MCF 10A (cell line): ENCODE data around the gene LDLRAP1. TPM values are rescaled to one million over a fixed set of nuclear protein-coding genes. Genes with fewer than 3 reads are reported as not detected.
A peak's percentile ranks its signal among the peaks of the same experiment; 100 is the strongest.

Experiments
- BruUV-seq: library from RNA; stranded (reverse); fragments of 400-500 nt; replicated peaks from 2 replicates; lab custom pipeline; 2021; lab: Mats Ljungman, UMichigan
- CTCF ChIA-PET: fragments of 300-600 bp; sonication (Branson Sonifier 250); formaldehyde crosslinking; extraction: SDS; loops from one replicate; lab custom pipeline; 2021; ENCODE audit warnings: antibody characterized with exemption, inconsistent platforms; lab: Yijun Ruan, JAX
- POLR2A ChIA-PET: fragments of 300-600, 350-650 bp; sonication (Branson Sonifier 250); formaldehyde crosslinking; extraction: SDS; loops from one replicate; lab custom pipeline; 2020; ENCODE audit warnings: antibody characterized with exemption, inconsistent platforms; lab: Yijun Ruan, JAX
- DNase-seq: peaks from one replicate; pipeline ENCODE4 v3.0.0-alpha.2; 2018; ENCODE audit not compliant: unreplicated experiment
- H3K27ac Mint-ChIP-seq: one replicate; pipeline ENCODE4 v1.8.0; 2022; ENCODE audit warnings: mild to moderate bottlenecking, low read depth, mixed read lengths; ENCODE audit not compliant: unreplicated experiment
- H3K27me3 Mint-ChIP-seq: one replicate; pipeline ENCODE4 v1.8.0; 2022; ENCODE audit warnings: mixed read lengths; ENCODE audit not compliant: insufficient read depth, unreplicated experiment
- H3K36me3 Mint-ChIP-seq: one replicate; pipeline ENCODE4 v1.8.0; 2022; ENCODE audit warnings: mild to moderate bottlenecking, moderate library complexity, mixed read lengths; ENCODE audit not compliant: insufficient read depth, unreplicated experiment
- H3K4me1 Mint-ChIP-seq: one replicate; pipeline ENCODE4 v1.8.0; 2022; ENCODE audit warnings: mixed read lengths; ENCODE audit not compliant: insufficient read depth, unreplicated experiment
- H3K4me3 Mint-ChIP-seq: one replicate; pipeline ENCODE4 v1.8.0; 2022; ENCODE audit warnings: mild to moderate bottlenecking, moderate library complexity, mixed read lengths; ENCODE audit not compliant: unreplicated experiment
- H3K9me3 Mint-ChIP-seq: one replicate; pipeline ENCODE4 v1.8.0; 2022; ENCODE audit warnings: mixed read lengths; ENCODE audit not compliant: unreplicated experiment
- CTCF ChIP-seq: fragments of 200-600 bp; IDR thresholded peaks from one replicate; pipeline ENCODE4 v1.8.0; 2022; ENCODE audit warnings: antibody characterized with exemption, mild to moderate bottlenecking; ENCODE audit not compliant: unreplicated experiment
- intact Hi-C: fragments of 100-400 bp; cut with micrococcal nuclease; formaldehyde crosslinking; loops from 2 replicates; pipeline ENCODE4 v1.14.1; 2022
- total RNA-seq: library from RNA; stranded (reverse); gene quantifications from 2 replicates; pipeline ENCODE4 v1.2.3, GENCODE V29; 2022

The LDLRAP1 gene
- total RNA-seq, 1 experiment from 2014 or later: 10.3 TPM

- intact Hi-C loops: no loop called here
- no peak for DNase-seq
- Mint-ChIP-seq H3K9me3 (no peaks in the 10 kb centered on the region), H3K36me3 (peaks cover 2% of the 10 kb centered on the region), H3K27me3 (no peaks in the 10 kb centered on the region), H3K4me1 (peaks cover 31% of the 10 kb centered on the region), H3K4me3 (no peak overlapping the region), H3K27ac (no peak overlapping the region)
- CTCF ChIA-PET: interaction anchor here (0.9 to 3.1 kb wide), 3 partner anchors 24 to 223 kb away, joined by 3 to 14 read pairs (median 11); no protein-coding TSS in a partner anchor
- TF ChIP-seq CTCF: no peak
- POLR2A ChIA-PET: interaction anchor here (1.2 kb wide), 1 partner anchor 118 kb away, joined by 3 read pairs; no protein-coding TSS in a partner anchor
- no TSS peak for BruUV-seq
Measured at GRCh38 chr1:25548601-25549000, 5.2 kb downstream of the LDLRAP1 start.

- Mint-ChIP-seq H3K27me3 (no peaks in the 10 kb centered on the region), H3K4me3 (no peak overlapping the region), H3K9me3 (no peaks in the 10 kb centered on the region), H3K36me3 (peaks cover 6% of the 10 kb centered on the region), H3K27ac (peak overlapping the region; percentile 65), H3K4me1 (peaks cover 31% of the 10 kb centered on the region)
- DNase-seq: peak; percentile 78
- intact Hi-C loops: no loop called here
- CTCF ChIA-PET: interaction anchor here (0.6 to 3.1 kb wide), 7 partner anchors 15 to 222 kb away, joined by 3 to 14 read pairs (median 3); no protein-coding TSS in a partner anchor
- TF ChIP-seq CTCF: no peak
- BruUV-seq: no TSS peak
- POLR2A ChIA-PET: interaction anchor here (0.6 to 1.2 kb wide), 2 partner anchors 119 to 269 kb away, joined by 3 read pairs; no protein-coding TSS in a partner anchor
Measured at GRCh38 chr1:25549273-25550154, 6.1 kb downstream of the LDLRAP1 start.

- ChIA-PET POLR2A (no interaction called here), CTCF (interaction anchor here (0.7 to 3.1 kb wide), 4 partner anchors 17 to 59 kb away, joined by 3 to 11 read pairs (median 4); no protein-coding TSS in a partner anchor)
- intact Hi-C loops: no loop called here
- no peaks in the 10 kb centered on the region for H3K27me3 Mint-ChIP-seq
- no TSS peak for BruUV-seq
- peaks cover 26% of the 10 kb centered on the region for H3K4me1 Mint-ChIP-seq
- no peak for TF ChIP-seq CTCF
- peak; percentile 31 for DNase-seq
- no peak overlapping the region for H3K4me3 Mint-ChIP-seq
- H3K36me3 Mint-ChIP-seq: peaks cover 6% of the 10 kb centered on the region
- H3K27ac Mint-ChIP-seq: peak overlapping the region; percentile 65
- H3K9me3 Mint-ChIP-seq: no peaks in the 10 kb centered on the region
Measured at GRCh38 chr1:25550155-25550506, 6.7 kb downstream of the LDLRAP1 start.

- TF ChIP-seq CTCF: no peak
- peaks cover 6% of the 10 kb centered on the region for H3K36me3 Mint-ChIP-seq
- no peak overlapping the region for H3K27ac Mint-ChIP-seq
- intact Hi-C loops: no loop called here
- no peaks in the 10 kb centered on the region for H3K9me3 Mint-ChIP-seq
- no peak overlapping the region for H3K4me3 Mint-ChIP-seq
- H3K4me1 Mint-ChIP-seq: peaks cover 26% of the 10 kb centered on the region
- no peaks in the 10 kb centered on the region for H3K27me3 Mint-ChIP-seq
- CTCF ChIA-PET: interaction anchor here (0.7 to 3.1 kb wide), 3 partner anchors 16 to 60 kb away, joined by 3 to 11 read pairs (median 3); no protein-coding TSS in a partner anchor
- POLR2A ChIA-PET: no interaction called here
- peak; percentile 13 for DNase-seq
- no TSS peak for BruUV-seq
Measured at GRCh38 chr1:25550683-25551310, 7.4 kb downstream of the LDLRAP1 start.
